ENCODE results near the gene MECP2. TPM values are rescaled to one million over a fixed set of nuclear protein-coding genes. Genes with fewer than 3 reads are reported as not detected.
A peak's percentile ranks its signal among the peaks of the same experiment; 100 is the strongest.

MECP2 gene
- total and polyA plus RNA-seq, 7 donors, result 27.6 to 54.4 (median 35.5) TPM

GRCh38 chrX:154082396-154083125, 15.0 kb downstream of the MECP2 start:
- Histone ChIP-seq H3K27me3 (ENCODE audit: insufficient read depth in 3 of 3, low read length in 2 of 3) (no peaks in the 10 kb centered on the region), H3K4me1 (peaks cover 7% of the 10 kb centered on the region), H3K36me3 (ENCODE audit: insufficient read depth in 1 of 2, low read depth in 1 of 2) (no peaks in the 10 kb centered on the region), H3K4me3 (peak overlapping the region; percentile 9), H3K9me3 (no peaks in the 10 kb centered on the region), H3K27ac (no peak overlapping the region)
- DNase-seq (no peak), ATAC-seq (peak in 3 of 4 donors; percentile 43 to 64 (median 47))
- no peak for TF ChIP-seq CTCF (IDR thresholded peaks at IDR 0.05)
- 38 to 53% (median 46%) methylated on average over 8 to 11 of the region's 11 CpGs for WGBS, 3 donors
- intact Hi-C loops (cut with DNase I), result no loop called here

- H3K9me3 ChIP-seq, result no peaks in the 10 kb centered on the region
- peaks cover 0 to 7% (median 0%) of the 10 kb centered on the region in 3 donors for H3K27me3 ChIP-seq (ENCODE audit: insufficient read depth in 3 of 3, low read length in 2 of 3)
- H3K27ac ChIP-seq, result no peak overlapping the region
- H3K4me1 ChIP-seq, result peaks cover 19% of the 10 kb centered on the region
- WGBS, 3 donors, result 95 to 98% (median 96%) methylated on average over 4 of the region's 4 CpGs
- no peak for DNase-seq
- no peak for ATAC-seq
- no peak overlapping the region for H3K4me3 ChIP-seq
- intact Hi-C loops (cut with DNase I), result no loop called here
- H3K36me3 ChIP-seq (ENCODE audit: insufficient read depth in 1 of 2, low read depth in 1 of 2), result no peaks in the 10 kb centered on the region
- TF ChIP-seq CTCF (IDR thresholded peaks at IDR 0.05), result no peak
Measured at GRCh38 chrX:154077101-154077500, 20.4 kb downstream of the MECP2 start.

- Histone ChIP-seq H3K4me1 (peaks cover 19% of the 10 kb centered on the region), H3K27ac (no peak overlapping the region), H3K4me3 (no peak overlapping the region), H3K9me3 (no peaks in the 10 kb centered on the region), H3K36me3 (ENCODE audit: insufficient read depth in 1 of 2, low read depth in 1 of 2) (no peaks in the 10 kb centered on the region), H3K27me3 (ENCODE audit: insufficient read depth in 3 of 3, low read length in 2 of 3) (peaks cover 0 to 10% (median 0%) of the 10 kb centered on the region in 3 donors)
- DNase-seq, result no peak
- peak in 1 of 4 donors; percentile 36 for ATAC-seq
- 44 to 74% (median 65%) methylated on average over 3 of the region's 3 CpGs for WGBS, 3 donors
- intact Hi-C loops (cut with DNase I), result no loop called here
- TF ChIP-seq CTCF (IDR thresholded peaks at IDR 0.05), result no peak
Measured at GRCh38 chrX:154074199-154074598, 23.3 kb downstream of the MECP2 start.

- H3K36me3 ChIP-seq (ENCODE audit: insufficient read depth in 1 of 2, low read depth in 1 of 2), result no peaks in the 10 kb centered on the region
- ATAC-seq, result no peak
- H3K9me3 ChIP-seq, result no peaks in the 10 kb centered on the region
- no peak overlapping the region for H3K4me3 ChIP-seq
- no peak overlapping the region for H3K27ac ChIP-seq
- H3K4me1 ChIP-seq, result peaks cover 19% of the 10 kb centered on the region
- WGBS, 3 donors, result 61 to 95% (median 66%) methylated on average over 1 of the region's 1 CpG
- no peak for TF ChIP-seq CTCF (IDR thresholded peaks at IDR 0.05)
- peaks cover 0 to 10% (median 0%) of the 10 kb centered on the region in 3 donors for H3K27me3 ChIP-seq (ENCODE audit: insufficient read depth in 3 of 3, low read length in 2 of 3)
- DNase-seq, result no peak
- intact Hi-C loops (cut with DNase I), result no loop called here
Measured at GRCh38 chrX:154072192-154072591, 25.3 kb downstream of the MECP2 start.

All from psoas muscle (tissue), 8 donors.